ENCODE results near the gene PGP.

Gene PGP

GRCh38 chr16:2179576-2179975 lies 35.1 kb downstream of the PGP start:
- no peak for DNase-seq

- no peak for DNase-seq
Measured at GRCh38 chr16:2179107-2179501, 35.5 kb downstream of the PGP start.

GRCh38 chr16:2178321-2179106 lies 36.1 kb downstream of the PGP start:
- DNase-seq: peak; percentile 63

GRCh38 chr16:2177561-2177960 lies 37.1 kb downstream of the PGP start:
- DNase-seq: no peak

GRCh38 chr16:2177101-2177500 lies 37.5 kb downstream of the PGP start:
- DNase-seq: no peak

- no peak for DNase-seq
Measured at GRCh38 chr16:2176047-2176446, 38.6 kb downstream of the PGP start.

- no peak for DNase-seq
Measured at GRCh38 chr16:2175454-2175853, 39.2 kb downstream of the PGP start.

- DNase-seq: no peak
Measured at GRCh38 chr16:2174396-2175131, 40.1 kb downstream of the PGP start.

- no peak for DNase-seq
Measured at GRCh38 chr16:2173916-2174315, 40.7 kb downstream of the PGP start.

GRCh38 chr16:2173366-2173765 lies 41.3 kb downstream of the PGP start:
- no peak for DNase-seq

- no peak for DNase-seq
Measured at GRCh38 chr16:2172688-2173335, 41.8 kb downstream of the PGP start.

- no peak for DNase-seq
Measured at GRCh38 chr16:2171601-2172178, 43.0 kb downstream of the PGP start.

- no peak for DNase-seq
Measured at GRCh38 chr16:2170587-2171435, 43.8 kb downstream of the PGP start.

GRCh38 chr16:2170080-2170479 lies 44.6 kb downstream of the PGP start:
- no peak for DNase-seq

GRCh38 chr16:2167068-2167638 lies 47.5 kb downstream of the PGP start:
- no peak for DNase-seq

GRCh38 chr16:2166263-2167067 lies 48.2 kb downstream of the PGP start:
- no peak for DNase-seq

- no peak for DNase-seq
Measured at GRCh38 chr16:2165861-2166260, 48.8 kb downstream of the PGP start.

- DNase-seq: no peak
Measured at GRCh38 chr16:2163211-2163881, 51.3 kb downstream of the PGP start.

- no peak for DNase-seq
Measured at GRCh38 chr16:2162676-2163118, 51.9 kb downstream of the PGP start.

- DNase-seq: no peak
Measured at GRCh38 chr16:2161911-2162310, 52.7 kb downstream of the PGP start.

All from eye (tissue), 1 donor.